KMS-11 (cell line): ENCODE results near the gene TMEM260.

Experiments
- H2AFZ ChIP-seq: fragments of 200-600 bp; sonication (generic); 2 replicates; pipeline ENCODE4 v1.6.1; 2016; ENCODE audit warnings: antibody characterized with exemption, mixed run types, low read depth
- H3K27ac ChIP-seq: fragments of 200-600 bp; sonication (generic); 2 replicates; pipeline ENCODE4 v1.6.1; 2016; ENCODE audit warnings: mild to moderate bottlenecking, mixed run types
- H3K27me3 ChIP-seq: fragments of 200-600 bp; sonication (generic); 2 replicates; pipeline ENCODE4 v1.6.1; 2017; ENCODE audit warnings: mild to moderate bottlenecking, low read depth, mixed run types, moderate library complexity; ENCODE audit not compliant: insufficient read depth
- H3K36me3 ChIP-seq: fragments of 200-600 bp; sonication (generic); 2 replicates; pipeline ENCODE4 v1.6.1; 2017; ENCODE audit warnings: mild to moderate bottlenecking, mixed run types; ENCODE audit not compliant: insufficient read depth
- H3K4me1 ChIP-seq: fragments of 200-600 bp; sonication (generic); 2 replicates; pipeline ENCODE4 v1.6.1; 2016; ENCODE audit warnings: mild to moderate bottlenecking, low read depth, mixed run types; ENCODE audit not compliant: poor library complexity, severe bottlenecking
- H3K4me2 ChIP-seq: fragments of 200-600 bp; sonication (generic); 2 replicates; pipeline ENCODE4 v1.7.0; 2016; ENCODE audit warnings: mild to moderate bottlenecking, mixed run types
- H3K4me3 ChIP-seq: fragments of 200-600 bp; sonication (generic); IDR thresholded peaks from 2 replicates; pipeline ENCODE4 v1.6.1; 2017; ENCODE audit warnings: low read depth, low read length, mixed read lengths; ENCODE audit not compliant: insufficient read depth
- H3K79me2 ChIP-seq: fragments of 200-600 bp; sonication (generic); 2 replicates; pipeline ENCODE4 v1.6.1; 2016; ENCODE audit warnings: low read depth, mixed run types; ENCODE audit not compliant: insufficient read depth
- H3K9ac ChIP-seq: fragments of 200-600 bp; sonication (generic); 2 replicates; pipeline ENCODE4 v1.6.1; 2016; ENCODE audit warnings: mild to moderate bottlenecking, mixed run types
- H4K20me1 ChIP-seq: fragments of 200-600 bp; sonication (generic); 2 replicates; pipeline ENCODE4 v1.6.1; 2016; ENCODE audit warnings: mild to moderate bottlenecking, mixed run types; ENCODE audit not compliant: insufficient read depth
- TF ChIP-seq, protein P1 (sequence below): fragments of 200-600 bp; sonication (generic); conservative IDR thresholded peaks from 2 replicates; pipeline ENCODE4 v1.6.1; 2017; ENCODE audit warnings: low read depth, mild to moderate bottlenecking, antibody characterized with exemption, low read length, moderate library complexity, mixed read lengths

Gene TMEM260

DNA sequence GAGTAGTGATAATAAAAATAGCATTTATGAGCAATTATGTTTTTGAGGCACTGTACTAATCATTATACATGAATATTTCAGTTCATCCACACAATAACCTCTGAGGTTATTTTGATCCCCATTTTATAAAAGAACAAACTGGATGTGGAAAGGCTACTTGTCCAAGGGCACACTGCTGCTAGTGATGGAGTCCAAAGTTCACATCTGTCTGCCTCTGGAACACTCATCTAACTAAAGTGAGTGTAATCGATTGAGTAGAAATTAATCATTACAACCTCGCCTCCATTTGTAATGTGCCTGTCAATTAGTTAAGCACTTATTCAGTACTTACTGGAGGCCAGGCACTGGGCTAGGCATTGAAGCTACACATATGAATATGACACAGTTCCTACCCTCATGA lies 55.4 kb downstream of the TMEM260 start:
- no peaks in the 10 kb centered on the region for H3K4me1 ChIP-seq
- TF ChIP-seq, protein P1, sequence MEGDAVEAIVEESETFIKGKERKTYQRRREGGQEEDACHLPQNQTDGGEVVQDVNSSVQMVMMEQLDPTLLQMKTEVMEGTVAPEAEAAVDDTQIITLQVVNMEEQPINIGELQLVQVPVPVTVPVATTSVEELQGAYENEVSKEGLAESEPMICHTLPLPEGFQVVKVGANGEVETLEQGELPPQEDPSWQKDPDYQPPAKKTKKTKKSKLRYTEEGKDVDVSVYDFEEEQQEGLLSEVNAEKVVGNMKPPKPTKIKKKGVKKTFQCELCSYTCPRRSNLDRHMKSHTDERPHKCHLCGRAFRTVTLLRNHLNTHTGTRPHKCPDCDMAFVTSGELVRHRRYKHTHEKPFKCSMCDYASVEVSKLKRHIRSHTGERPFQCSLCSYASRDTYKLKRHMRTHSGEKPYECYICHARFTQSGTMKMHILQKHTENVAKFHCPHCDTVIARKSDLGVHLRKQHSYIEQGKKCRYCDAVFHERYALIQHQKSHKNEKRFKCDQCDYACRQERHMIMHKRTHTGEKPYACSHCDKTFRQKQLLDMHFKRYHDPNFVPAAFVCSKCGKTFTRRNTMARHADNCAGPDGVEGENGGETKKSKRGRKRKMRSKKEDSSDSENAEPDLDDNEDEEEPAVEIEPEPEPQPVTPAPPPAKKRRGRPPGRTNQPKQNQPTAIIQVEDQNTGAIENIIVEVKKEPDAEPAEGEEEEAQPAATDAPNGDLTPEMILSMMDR: no peak
- H3K36me3 ChIP-seq: no peaks in the 10 kb centered on the region
- H4K20me1 ChIP-seq: no peaks in the 10 kb centered on the region
- no peak overlapping the region for H3K9ac ChIP-seq
- no peaks in the 10 kb centered on the region for H3K27me3 ChIP-seq
- no peak overlapping the region for H3K4me2 ChIP-seq
- no peak overlapping the region for H3K4me3 ChIP-seq
- no peak overlapping the region for H2AFZ ChIP-seq
- no peak overlapping the region for H3K27ac ChIP-seq
- H3K79me2 ChIP-seq: no peaks in the 10 kb centered on the region

DNA sequence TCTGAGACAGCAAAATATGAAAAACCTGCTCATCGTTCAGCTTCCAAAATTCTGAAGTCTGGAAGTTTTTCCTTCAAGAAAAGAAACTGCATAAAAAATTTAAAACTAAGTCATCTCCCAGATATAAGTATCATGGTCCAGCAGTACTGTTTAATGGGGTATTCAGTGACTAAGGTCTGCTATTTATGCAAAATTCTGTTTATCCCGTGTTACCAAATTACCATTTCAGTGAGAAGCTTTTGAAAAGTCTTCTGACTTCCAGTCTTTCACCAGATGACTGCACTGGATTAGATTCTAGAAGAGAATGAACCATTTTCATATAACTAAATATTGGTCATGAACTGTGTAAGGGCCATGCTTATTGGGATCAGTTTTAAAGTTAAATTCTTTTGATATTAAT lies 67.9 kb downstream of the TMEM260 start:
- Histone ChIP-seq H3K4me3 (no peak overlapping the region), H3K4me2 (no peak overlapping the region), H2AFZ (no peak overlapping the region), H3K27me3 (no peaks in the 10 kb centered on the region), H3K36me3 (no peaks in the 10 kb centered on the region), H3K79me2 (no peaks in the 10 kb centered on the region), H3K4me1 (no peaks in the 10 kb centered on the region), H4K20me1 (no peaks in the 10 kb centered on the region), H3K9ac (no peak overlapping the region), H3K27ac (no peak overlapping the region)
- TF ChIP-seq, protein P1: no peak

DNA sequence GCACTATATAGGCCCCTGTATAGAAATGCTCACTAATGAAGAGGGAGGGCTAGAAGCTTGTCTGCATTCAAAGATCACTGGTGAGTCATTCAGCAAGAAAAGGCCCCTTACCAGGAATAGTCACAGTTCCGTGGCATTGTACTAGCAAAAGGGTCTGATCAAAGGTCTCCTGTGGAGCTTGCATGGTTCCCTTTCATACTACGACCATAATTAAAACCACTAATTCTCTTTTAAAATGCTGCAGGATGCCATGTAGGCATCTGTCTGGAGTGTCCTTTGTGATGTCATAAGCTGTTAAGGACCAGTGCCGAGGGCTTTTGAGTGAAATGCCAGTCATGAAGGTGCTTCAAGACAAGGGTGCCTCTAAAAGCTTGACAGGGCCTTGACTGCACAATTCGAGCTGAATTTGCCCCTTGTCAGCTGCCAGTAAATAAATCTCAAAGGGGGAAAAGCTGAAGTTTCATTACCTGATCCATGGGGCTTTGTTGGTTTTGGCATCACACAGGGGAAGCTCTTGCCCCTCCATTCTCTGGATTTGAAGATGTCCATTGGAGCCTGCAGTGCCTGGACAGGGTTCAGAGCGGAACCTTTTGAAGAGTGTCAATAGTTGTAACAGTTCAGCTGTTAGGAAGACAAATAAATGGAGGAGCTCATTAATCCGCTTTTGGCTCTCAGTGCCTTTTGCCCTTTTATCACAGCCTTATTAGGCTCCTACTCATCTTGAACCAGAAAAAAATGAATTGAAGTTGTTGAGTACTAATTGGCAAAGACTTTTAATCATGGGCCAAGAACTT lies 69.1 kb downstream of the TMEM260 start:
- no peaks in the 10 kb centered on the region for H3K4me1 ChIP-seq
- H3K4me3 ChIP-seq: no peak overlapping the region
- no peak overlapping the region for H3K9ac ChIP-seq
- no peaks in the 10 kb centered on the region for H4K20me1 ChIP-seq
- H2AFZ ChIP-seq: no peak overlapping the region
- H3K79me2 ChIP-seq: no peaks in the 10 kb centered on the region
- H3K27ac ChIP-seq: no peak overlapping the region
- no peaks in the 10 kb centered on the region for H3K27me3 ChIP-seq
- no peaks in the 10 kb centered on the region for H3K36me3 ChIP-seq
- H3K4me2 ChIP-seq: no peak overlapping the region
- TF ChIP-seq, protein P1: no peak

DNA sequence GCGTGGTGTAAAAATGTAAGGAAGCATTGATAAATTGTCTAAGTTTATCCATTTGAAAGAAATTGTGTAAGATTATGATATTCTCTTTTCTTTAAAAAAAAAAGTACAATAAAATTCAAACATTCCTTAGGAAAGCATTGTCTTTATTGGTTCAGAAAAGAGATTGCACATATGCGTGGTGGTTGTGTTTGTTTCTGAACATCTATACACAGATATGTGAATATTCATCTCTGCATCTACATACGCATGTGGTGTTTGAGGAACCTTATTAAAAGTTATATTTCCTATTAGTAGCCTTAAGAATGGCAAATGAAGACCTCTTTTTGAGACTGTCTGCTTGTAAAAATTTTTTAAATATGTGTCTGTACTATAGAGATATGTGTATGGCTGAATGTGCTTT lies 69.8 kb downstream of the TMEM260 start:
- H3K79me2 ChIP-seq: no peaks in the 10 kb centered on the region
- no peaks in the 10 kb centered on the region for H3K27me3 ChIP-seq
- no peaks in the 10 kb centered on the region for H4K20me1 ChIP-seq
- no peak overlapping the region for H3K9ac ChIP-seq
- no peak overlapping the region for H3K4me3 ChIP-seq
- H3K36me3 ChIP-seq: no peaks in the 10 kb centered on the region
- H3K27ac ChIP-seq: no peak overlapping the region
- TF ChIP-seq, protein P1: no peak
- H3K4me1 ChIP-seq: no peaks in the 10 kb centered on the region
- H2AFZ ChIP-seq: no peak overlapping the region
- H3K4me2 ChIP-seq: no peak overlapping the region
